ENCODE results near the gene NAV2. TPM values are rescaled to one million over a fixed set of nuclear protein-coding genes. Genes with fewer than 3 reads are reported as not detected.

Gene NAV2
- total RNA-seq, 1 donor from 2014 or later = 11.1 TPM

DNA sequence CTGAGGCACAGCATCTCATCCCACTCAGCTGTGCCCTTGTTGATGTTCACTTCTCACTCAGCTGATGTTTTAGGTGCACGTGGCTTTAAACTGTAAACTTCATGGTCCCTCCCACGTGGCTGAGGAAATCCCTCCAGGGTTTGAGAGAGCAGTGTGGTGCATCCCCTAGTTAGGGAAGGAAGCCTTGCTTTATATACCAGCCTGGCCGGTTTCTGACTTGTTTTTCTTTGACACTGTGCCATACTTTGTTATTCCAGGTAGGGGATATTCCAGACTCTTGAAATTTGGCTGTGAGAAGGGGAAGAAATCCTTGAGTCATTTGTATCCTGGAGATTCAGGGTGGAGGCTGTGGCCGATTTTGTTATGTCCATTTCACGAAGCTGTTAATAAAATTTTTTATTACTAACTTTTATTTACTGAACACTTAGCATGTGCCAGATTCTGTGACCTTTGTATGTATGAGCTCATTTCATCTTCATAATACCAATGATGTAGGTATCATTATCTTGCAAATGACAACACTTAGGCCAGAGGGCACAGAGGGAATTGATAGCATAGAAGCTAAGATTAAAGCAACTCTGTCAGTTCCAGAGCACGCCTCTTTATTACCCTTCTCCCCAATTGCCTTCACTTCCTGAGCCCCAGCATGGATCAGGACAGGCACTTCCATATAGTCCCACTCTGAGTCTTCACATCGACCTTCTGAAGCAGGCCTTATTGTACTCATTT, 116.6 kb downstream of the NAV2 start:
- DNase-seq (ENCODE audit: low read depth) = peak; percentile 76
- FAIRE-seq = no peak
- H3K4me3 ChIP-seq (ENCODE audit: low read depth, low read length) = no peak overlapping the region
- TF ChIP-seq, protein P1, sequence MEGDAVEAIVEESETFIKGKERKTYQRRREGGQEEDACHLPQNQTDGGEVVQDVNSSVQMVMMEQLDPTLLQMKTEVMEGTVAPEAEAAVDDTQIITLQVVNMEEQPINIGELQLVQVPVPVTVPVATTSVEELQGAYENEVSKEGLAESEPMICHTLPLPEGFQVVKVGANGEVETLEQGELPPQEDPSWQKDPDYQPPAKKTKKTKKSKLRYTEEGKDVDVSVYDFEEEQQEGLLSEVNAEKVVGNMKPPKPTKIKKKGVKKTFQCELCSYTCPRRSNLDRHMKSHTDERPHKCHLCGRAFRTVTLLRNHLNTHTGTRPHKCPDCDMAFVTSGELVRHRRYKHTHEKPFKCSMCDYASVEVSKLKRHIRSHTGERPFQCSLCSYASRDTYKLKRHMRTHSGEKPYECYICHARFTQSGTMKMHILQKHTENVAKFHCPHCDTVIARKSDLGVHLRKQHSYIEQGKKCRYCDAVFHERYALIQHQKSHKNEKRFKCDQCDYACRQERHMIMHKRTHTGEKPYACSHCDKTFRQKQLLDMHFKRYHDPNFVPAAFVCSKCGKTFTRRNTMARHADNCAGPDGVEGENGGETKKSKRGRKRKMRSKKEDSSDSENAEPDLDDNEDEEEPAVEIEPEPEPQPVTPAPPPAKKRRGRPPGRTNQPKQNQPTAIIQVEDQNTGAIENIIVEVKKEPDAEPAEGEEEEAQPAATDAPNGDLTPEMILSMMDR (IDR thresholded peaks at IDR 0.05; ENCODE audit: insufficient read depth, low read length, severe bottlenecking) = no peak
- no peaks in the 10 kb centered on the region for H3K36me3 ChIP-seq (ENCODE audit: control insufficient read depth, insufficient read depth, low read length)
- no peaks in the 10 kb centered on the region for H3K27me3 ChIP-seq (ENCODE audit: control insufficient read depth, insufficient read depth, low read length)

DNA sequence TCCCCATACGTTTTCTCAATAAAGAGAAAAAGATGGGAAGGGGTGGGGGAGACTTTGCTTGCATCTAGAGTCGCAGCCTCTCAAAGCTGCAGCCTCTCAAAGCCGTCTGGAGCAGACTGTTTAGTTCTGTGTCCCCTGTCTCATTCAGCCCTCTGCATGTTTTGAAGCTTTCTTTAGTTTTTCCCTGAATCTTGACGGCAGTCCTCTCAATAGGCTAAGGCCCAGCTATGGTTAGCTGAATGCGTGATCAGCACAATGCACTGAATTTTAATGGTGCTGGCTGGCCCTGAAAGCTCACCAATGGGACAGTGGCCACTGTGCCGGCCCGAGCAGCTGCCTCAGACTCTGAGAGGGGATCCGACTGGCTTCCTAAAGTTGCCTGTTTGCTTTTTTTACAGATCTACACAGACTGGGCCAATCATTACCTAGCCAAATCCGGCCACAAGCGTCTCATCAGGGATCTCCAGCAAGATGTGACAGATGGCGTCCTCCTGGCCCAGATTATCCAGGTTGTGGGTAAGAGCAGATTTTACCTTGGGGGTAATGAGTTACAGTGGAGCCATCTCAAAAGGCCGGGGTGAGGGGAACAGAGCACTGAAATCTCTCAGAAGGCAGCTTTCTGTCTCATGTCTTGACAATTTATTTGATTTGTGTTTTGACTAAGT, 119.6 kb downstream of the NAV2 start:
- TF ChIP-seq, protein P1 (IDR thresholded peaks at IDR 0.05; ENCODE audit: insufficient read depth, low read length, severe bottlenecking) = no peak
- no peak overlapping the region for H3K4me3 ChIP-seq (ENCODE audit: low read depth, low read length)
- H3K36me3 ChIP-seq (ENCODE audit: control insufficient read depth, insufficient read depth, low read length) = no peaks in the 10 kb centered on the region

DNA sequence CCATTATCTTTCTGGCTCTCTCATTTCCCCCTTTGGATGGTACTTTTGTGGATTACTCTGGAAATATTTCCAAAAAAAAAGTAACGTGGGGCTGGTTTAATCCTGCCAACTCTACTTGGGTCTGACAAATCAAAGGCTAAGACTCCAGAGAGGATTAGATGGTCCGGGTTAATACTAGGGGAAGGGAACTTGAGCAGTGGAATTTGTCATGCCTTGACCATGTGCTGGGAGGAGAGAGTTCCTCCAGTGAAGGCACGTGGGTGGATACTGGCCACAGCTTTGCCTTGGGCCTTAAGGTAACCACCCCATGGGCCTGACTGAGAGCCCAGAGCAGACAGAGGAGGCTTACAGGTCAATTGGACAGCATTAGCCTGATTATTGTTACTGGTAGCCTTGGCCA, 120.3 kb downstream of the NAV2 start:
- Histone ChIP-seq H3K27me3 (ENCODE audit: control insufficient read depth, insufficient read depth, low read length) (no peaks in the 10 kb centered on the region), H3K4me3 (ENCODE audit: low read depth, low read length) (no peak overlapping the region), H3K36me3 (ENCODE audit: control insufficient read depth, insufficient read depth, low read length) (no peaks in the 10 kb centered on the region)
- TF ChIP-seq, protein P1 (IDR thresholded peaks at IDR 0.05; ENCODE audit: insufficient read depth, low read length, severe bottlenecking) = no peak
- DNase-seq (ENCODE audit: low read depth) (no peak), FAIRE-seq (no peak)

More for the DNA sequence above, 119.6 kb downstream of the NAV2 start:
- no peak for DNase-seq (ENCODE audit: low read depth)
- H3K27me3 ChIP-seq (ENCODE audit: control insufficient read depth, insufficient read depth, low read length) = no peaks in the 10 kb centered on the region
- FAIRE-seq = no peak

DNA sequence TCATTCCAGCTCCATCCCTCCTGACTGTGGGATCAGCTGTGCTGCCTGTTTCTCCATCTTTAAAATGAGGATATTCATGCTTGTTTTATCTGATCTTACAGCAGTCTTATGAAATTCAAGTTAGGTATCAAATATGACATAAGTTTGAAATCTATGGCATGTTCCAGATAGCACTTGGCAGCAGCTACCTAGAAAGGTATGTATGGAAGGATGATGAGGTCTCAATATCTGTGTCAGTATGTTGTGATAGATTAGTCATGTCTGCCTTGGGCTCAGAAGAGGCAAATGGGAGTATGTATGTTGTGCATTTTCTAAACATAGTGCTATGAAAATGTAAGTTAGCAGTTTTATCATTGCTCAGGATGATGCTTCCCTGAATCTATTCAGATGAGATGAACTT, 122.1 kb downstream of the NAV2 start:
- FAIRE-seq = no peak
- Histone ChIP-seq H3K36me3 (ENCODE audit: control insufficient read depth, insufficient read depth, low read length) (no peaks in the 10 kb centered on the region), H3K4me3 (ENCODE audit: low read depth, low read length) (no peak overlapping the region), H3K27me3 (ENCODE audit: control insufficient read depth, insufficient read depth, low read length) (no peaks in the 10 kb centered on the region)
- no peak for DNase-seq (ENCODE audit: low read depth)
- TF ChIP-seq, protein P1 (IDR thresholded peaks at IDR 0.05; ENCODE audit: insufficient read depth, low read length, severe bottlenecking) = no peak

DNA sequence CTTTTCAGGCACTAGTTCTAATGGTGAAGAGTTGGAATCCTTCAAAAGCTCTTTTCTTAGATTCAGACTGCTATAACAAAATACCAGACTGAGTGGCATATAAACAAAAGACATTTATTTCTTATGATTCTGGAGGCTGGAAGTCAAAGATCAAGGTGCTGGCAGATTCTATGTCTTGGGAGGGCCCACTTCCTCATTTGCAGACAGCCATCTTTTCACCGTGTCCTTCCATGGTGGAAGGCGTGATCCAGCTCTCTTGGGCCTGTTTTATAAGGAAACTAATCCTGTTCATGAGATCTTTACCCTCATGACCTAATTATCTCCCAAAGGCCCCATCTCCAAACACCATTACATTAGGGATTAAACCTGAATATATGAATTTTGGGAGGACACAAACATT, 124.0 kb downstream of the NAV2 start:
- Histone ChIP-seq H3K27me3 (ENCODE audit: control insufficient read depth, insufficient read depth, low read length) (no peaks in the 10 kb centered on the region), H3K36me3 (ENCODE audit: control insufficient read depth, insufficient read depth, low read length) (no peaks in the 10 kb centered on the region), H3K4me3 (ENCODE audit: low read depth, low read length) (no peak overlapping the region)
- DNase-seq (ENCODE audit: low read depth) (no peak), FAIRE-seq (no peak)
- TF ChIP-seq, protein P1 (IDR thresholded peaks at IDR 0.05; ENCODE audit: insufficient read depth, low read length, severe bottlenecking) = no peak

Measured in bronchial epithelial cell (primary cell).